Psoas muscle (tissue), 8 donors: ENCODE measurements around the gene NID2. TPM values are rescaled to one million over a fixed set of nuclear protein-coding genes. Genes with fewer than 3 reads are reported as not detected.
A peak's percentile ranks its signal among the peaks of the same experiment; 100 is the strongest.

Source experiments
- ATAC-seq, 4 donors: fragments of 200-7000 bp; cut with Tn5 transposase; one replicate each; pipeline ENCODE4 v1.9.1; 2020; ENCODE audit warnings: moderate library complexity in 3 of 4, mild to moderate bottlenecking in 2 of 4
- DNase-seq, 2 donors: peaks; one replicate each; pipeline ENCODE4 v3.0.0-alpha.2; 2020
- H3K27ac ChIP-seq: fragments of 200-600 bp; one replicate; pipeline ENCODE4 v1.8.0; 2022
- H3K27me3 ChIP-seq, 3 donors: fragments of 200-600 bp in 1 of 3; one replicate each; pipeline versions ENCODE4 v1.6.1 to v1.8.0; 2013 to 2022; ENCODE audit warnings: low read length in 2 of 3, mild to moderate bottlenecking in 2 of 3, moderate library complexity in 1 of 3; ENCODE audit not compliant: insufficient read depth in 3 of 3
- H3K36me3 ChIP-seq, 2 donors: fragments of 200-600 bp in 1 of 2; one replicate each; pipeline versions ENCODE4 v1.6.1 to v1.8.0; 2013 to 2022; ENCODE audit warnings: low read depth in 1 of 2, mild to moderate bottlenecking in 1 of 2, moderate library complexity in 1 of 2; ENCODE audit not compliant: insufficient read depth in 1 of 2
- H3K4me1 ChIP-seq: fragments of 200-600 bp; one replicate; pipeline ENCODE4 v1.8.0; 2022
- H3K4me3 ChIP-seq: fragments of 200-600 bp; one replicate; pipeline ENCODE4 v1.8.0; 2022; ENCODE audit warnings: mild to moderate bottlenecking
- H3K9me3 ChIP-seq: fragments of 200-600 bp; one replicate; pipeline ENCODE4 v1.8.0; 2022
- WGBS, 3 donors: extraction: QIAGEN DNeasy Blood & Tissue Kit; methylation state at CpG; one replicate each; pipeline versions ENCODE4 v1.1.6 to v1.1.7; 2013; 5-methylcytosine and 5-hydroxymethylcytosine counted together
- intact Hi-C, 2 donors: fragments of 100-400 bp; cut with DNase I; formaldehyde crosslinking; loops; one replicate each; pipeline versions ENCODE4 v1.11.0 to v1.14.2; 2022
- polyA plus RNA-seq, 3 donors: library from polyadenylated mRNA; stranded (reverse); fragments of 200-250 nt; gene quantifications; one replicate each; pipeline ENCODE4 v1.2.3, GENCODE V29; 2013
- total RNA-seq, 4 donors: library from RNA; stranded (reverse); fragmentation: NEBNext Ultra II Directional in 2 of 4; extraction: Animal tissue kit (Norgen Biotek cat#: 25700) in 2 of 4; gene quantifications; one replicate each; pipeline versions ENCODE4 v1.2.1 to v1.2.4, GENCODE V29; 2021 to 2023
- TF ChIP-seq, protein P1 (sequence below): fragments of 200-600 bp; IDR thresholded peaks from one replicate; pipeline ENCODE4 v1.8.0; 2022; ENCODE audit warnings: antibody characterized with exemption
- donor health status: healthy with polysubstance abuse.
- donor health status: DM: no; HTN: no; CAD: no; lungs with moderate emphysema.
- donor health status: Bipolar disorder and iron deficiency.
- donor health status: healthy.
- donor health status: DM: yes; HTN: yes; CAD: no.
- donor health status: DM: no; HTN: no; CAD: no.
- donor health status: DM: no; HTN: no; CAD: no.
- donor health status: DM: yes; HTN: yes; CAD: no.

The NID2 gene
- total and polyA plus RNA-seq, 7 donors, result 2.2 to 12.9 (median 4.1) TPM

DNA sequence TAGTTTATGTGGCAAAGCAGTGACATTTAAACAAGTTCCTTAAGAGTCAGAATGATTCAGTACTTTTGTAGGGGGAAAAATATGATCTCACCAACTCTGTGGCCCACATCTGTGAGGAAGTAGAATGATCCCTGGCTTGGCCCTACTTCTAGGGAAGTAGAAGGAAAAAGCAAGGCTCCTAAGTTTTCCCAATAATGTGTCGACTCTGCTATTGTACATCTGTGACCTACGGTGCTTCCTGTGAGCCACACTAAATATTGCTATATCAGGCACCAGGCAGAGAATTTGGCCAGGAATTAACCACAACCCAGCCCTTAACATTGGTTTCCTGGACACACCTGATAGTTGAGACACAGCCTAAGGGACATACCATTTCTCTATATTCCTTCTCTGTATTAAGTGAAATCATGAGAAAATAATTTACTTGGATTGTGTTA is 9.3 kb upstream of the NID2 start:
- WGBS, 3 donors, result 53 to 62% (median 61%) methylated on average over 2 of the region's 2 CpGs
- no peaks in the 10 kb centered on the region for H3K27me3 ChIP-seq
- intact Hi-C loops, result no loop called here
- TF ChIP-seq, protein P1, sequence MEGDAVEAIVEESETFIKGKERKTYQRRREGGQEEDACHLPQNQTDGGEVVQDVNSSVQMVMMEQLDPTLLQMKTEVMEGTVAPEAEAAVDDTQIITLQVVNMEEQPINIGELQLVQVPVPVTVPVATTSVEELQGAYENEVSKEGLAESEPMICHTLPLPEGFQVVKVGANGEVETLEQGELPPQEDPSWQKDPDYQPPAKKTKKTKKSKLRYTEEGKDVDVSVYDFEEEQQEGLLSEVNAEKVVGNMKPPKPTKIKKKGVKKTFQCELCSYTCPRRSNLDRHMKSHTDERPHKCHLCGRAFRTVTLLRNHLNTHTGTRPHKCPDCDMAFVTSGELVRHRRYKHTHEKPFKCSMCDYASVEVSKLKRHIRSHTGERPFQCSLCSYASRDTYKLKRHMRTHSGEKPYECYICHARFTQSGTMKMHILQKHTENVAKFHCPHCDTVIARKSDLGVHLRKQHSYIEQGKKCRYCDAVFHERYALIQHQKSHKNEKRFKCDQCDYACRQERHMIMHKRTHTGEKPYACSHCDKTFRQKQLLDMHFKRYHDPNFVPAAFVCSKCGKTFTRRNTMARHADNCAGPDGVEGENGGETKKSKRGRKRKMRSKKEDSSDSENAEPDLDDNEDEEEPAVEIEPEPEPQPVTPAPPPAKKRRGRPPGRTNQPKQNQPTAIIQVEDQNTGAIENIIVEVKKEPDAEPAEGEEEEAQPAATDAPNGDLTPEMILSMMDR, result no peak
- no peaks in the 10 kb centered on the region for H3K4me1 ChIP-seq
- no peak for DNase-seq
- no peak overlapping the region for H3K27ac ChIP-seq
- no peaks in the 10 kb centered on the region for H3K9me3 ChIP-seq
- no peaks in the 10 kb centered on the region for H3K36me3 ChIP-seq
- no peak for ATAC-seq
- no peak overlapping the region for H3K4me3 ChIP-seq

DNA sequence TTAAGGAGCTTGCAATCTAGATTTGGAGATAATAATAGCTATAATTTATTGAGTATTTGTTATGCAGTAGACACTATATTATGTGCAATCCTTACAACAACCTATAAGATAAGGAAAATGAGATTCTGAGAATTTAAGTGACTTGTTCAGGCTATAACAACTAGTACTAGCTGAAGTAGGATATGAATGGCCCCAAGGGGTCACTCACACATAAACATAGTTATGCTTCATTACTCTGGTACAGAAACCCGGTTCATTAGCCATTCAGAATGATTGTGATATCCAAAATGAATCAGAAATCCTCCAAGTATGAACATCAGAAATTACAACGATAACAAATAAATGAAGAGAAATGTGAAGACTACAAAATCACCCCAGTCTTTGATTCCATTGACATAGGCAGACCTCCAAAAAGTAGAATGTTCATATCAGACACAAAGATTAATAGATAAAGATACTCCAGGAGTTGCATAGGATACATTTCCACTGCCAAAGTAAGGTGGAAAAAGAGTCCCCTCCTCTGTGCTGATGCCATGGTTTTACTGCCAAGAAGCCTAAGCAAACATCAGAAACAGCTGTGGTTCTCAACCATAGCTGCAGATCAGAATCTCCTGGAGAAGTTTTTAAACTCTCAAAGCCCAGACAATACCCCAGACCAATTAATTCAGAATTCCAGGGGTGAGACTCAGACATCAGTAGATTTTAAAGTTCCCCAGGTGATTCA is 8.6 kb upstream of the NID2 start:
- DNase-seq (no peak), ATAC-seq (no peak)
- Histone ChIP-seq H3K4me1 (no peaks in the 10 kb centered on the region), H3K27ac (no peak overlapping the region), H3K27me3 (no peaks in the 10 kb centered on the region), H3K36me3 (no peaks in the 10 kb centered on the region), H3K9me3 (no peaks in the 10 kb centered on the region), H3K4me3 (no peak overlapping the region)
- WGBS, 3 donors, result 37 to 73% (median 61%) methylated on average over 2 of the region's 2 CpGs
- intact Hi-C loops, result no loop called here
- TF ChIP-seq, protein P1, result no peak

DNA sequence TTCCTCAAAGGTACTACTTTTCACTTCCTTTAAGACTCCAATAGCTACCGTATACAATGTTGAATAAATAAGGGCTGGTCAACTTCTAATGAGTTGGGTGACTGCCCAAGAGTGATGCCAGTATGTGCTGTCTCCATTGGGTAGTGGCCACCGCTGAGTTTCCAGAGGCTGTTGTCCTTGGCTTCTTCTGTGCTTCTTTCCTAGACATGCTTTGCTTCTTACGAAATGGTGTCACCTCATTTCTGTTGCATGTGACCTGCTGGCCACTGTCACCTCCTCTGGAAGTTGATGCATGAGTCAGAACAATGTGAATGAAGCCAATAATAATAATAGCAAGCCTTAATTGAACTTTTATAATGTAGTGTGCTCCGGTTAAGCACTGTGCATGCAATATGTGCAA is 7.5 kb upstream of the NID2 start:
- TF ChIP-seq, protein P1, result no peak
- DNase-seq, result peak in 1 of 2 donors; percentile 14
- H3K36me3 ChIP-seq, result no peaks in the 10 kb centered on the region
- peaks cover 0 to 3% (median 0%) of the 10 kb centered on the region in 3 donors for H3K27me3 ChIP-seq
- WGBS, 3 donors, result 52 to 55% (median 54%) methylated on average over 4 of the region's 4 CpGs
- H3K4me3 ChIP-seq, result no peak overlapping the region
- intact Hi-C loops, result no loop called here
- ATAC-seq, result no peak
- H3K27ac ChIP-seq, result no peak overlapping the region
- H3K9me3 ChIP-seq, result no peaks in the 10 kb centered on the region
- no peaks in the 10 kb centered on the region for H3K4me1 ChIP-seq

DNA sequence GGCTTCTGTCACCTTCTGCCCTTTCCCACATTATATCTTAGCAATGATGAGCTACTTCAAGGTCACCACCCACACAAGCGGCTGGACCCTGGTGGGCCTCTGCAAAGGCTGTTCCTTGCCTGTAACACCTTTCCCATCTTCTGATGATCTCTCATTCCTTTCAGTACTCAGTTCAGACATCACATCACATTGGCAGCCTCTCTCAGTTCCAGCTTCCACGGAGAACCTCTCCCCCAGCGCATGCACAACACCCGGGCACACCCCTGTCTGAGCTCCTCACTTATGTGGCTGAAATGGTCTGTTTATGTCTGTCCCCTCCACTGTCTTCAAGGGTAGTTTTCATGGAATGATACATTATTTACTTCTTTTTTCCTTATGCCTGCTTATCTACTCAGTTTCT is 6.5 kb upstream of the NID2 start:
- Histone ChIP-seq H3K27me3 (peaks cover 0 to 10% (median 0%) of the 10 kb centered on the region in 3 donors), H3K27ac (no peak overlapping the region), H3K36me3 (no peaks in the 10 kb centered on the region), H3K4me3 (no peak overlapping the region), H3K4me1 (no peaks in the 10 kb centered on the region), H3K9me3 (no peaks in the 10 kb centered on the region)
- TF ChIP-seq, protein P1, result no peak
- ATAC-seq (no peak), DNase-seq (no peak)
- WGBS, 3 donors, result 88 to 91% (median 91%) methylated on average over 4 of the region's 4 CpGs
- intact Hi-C loops, result no loop called here

DNA sequence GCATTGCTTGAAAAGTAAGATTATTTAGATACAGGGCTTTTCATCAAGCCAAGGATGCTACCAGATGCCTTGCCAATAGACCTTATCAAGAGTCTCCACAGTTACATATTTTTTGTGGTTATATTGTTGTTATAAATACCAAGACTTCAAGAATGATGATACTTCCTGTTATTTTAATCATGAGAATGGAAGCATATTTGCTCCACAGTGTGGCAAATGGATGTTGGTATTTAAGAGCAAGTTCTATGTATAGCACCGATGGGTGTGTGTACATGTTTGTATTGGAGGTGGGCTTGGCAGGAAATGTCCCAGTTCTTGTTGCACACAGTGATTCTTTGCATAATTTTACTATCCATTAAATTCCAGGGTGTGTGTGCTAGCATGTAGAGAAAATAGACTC is 4.4 kb upstream of the NID2 start:
- no peak overlapping the region for H3K27ac ChIP-seq
- intact Hi-C loops, result no loop called here

More for the DNA sequence above, 4.4 kb upstream of the NID2 start:
- TF ChIP-seq, protein P1, result no peak
- Histone ChIP-seq H3K27me3 (peaks cover 0 to 24% (median 10%) of the 10 kb centered on the region in 3 donors), H3K4me3 (no peak overlapping the region), H3K36me3 (no peaks in the 10 kb centered on the region), H3K4me1 (peaks cover 5% of the 10 kb centered on the region), H3K9me3 (no peaks in the 10 kb centered on the region)
- WGBS, 3 donors, result 63 to 71% (median 64%) methylated on average over 1 of the region's 1 CpG
- ATAC-seq, result no peak
- DNase-seq, result no peak
